Measurements from ENCODE around the gene AKR1C2.
"Not testable (repeated sequence)": the region's sequence is repeated elsewhere in the genome, so short reads cannot be mapped to it uniquely, and the experiment has no call there.

Gene AKR1C2

GRCh38 chr10:4984971-4985594 lies 18.6 kb downstream of the AKR1C2 start:
- no peak for DNase-seq

GRCh38 chr10:4984223-4984622 lies 19.4 kb downstream of the AKR1C2 start:
- DNase-seq: no peak

GRCh38 chr10:4983615-4984216 lies 19.9 kb downstream of the AKR1C2 start:
- no peak for DNase-seq

- no peak for DNase-seq
These were observed 20.9 kb downstream of the AKR1C2 start for GRCh38 chr10:4982764-4983226.

GRCh38 chr10:4981722-4982471 lies 21.8 kb downstream of the AKR1C2 start:
- DNase-seq: no peak

- no peak for DNase-seq
These were observed 22.9 kb downstream of the AKR1C2 start for GRCh38 chr10:4980793-4981192.

- no peak for DNase-seq
These were observed 24.8 kb downstream of the AKR1C2 start for GRCh38 chr10:4978870-4979269.

- DNase-seq: no peak
These were observed 26.6 kb downstream of the AKR1C2 start for GRCh38 chr10:4977025-4977424.

GRCh38 chr10:4974400-4974799 lies 29.3 kb downstream of the AKR1C2 start:
- not testable (repeated sequence) for DNase-seq

GRCh38 chr10:4973294-4973693 lies 30.4 kb downstream of the AKR1C2 start:
- not testable (repeated sequence) for DNase-seq

- not testable (repeated sequence) for DNase-seq
These were observed 31.1 kb downstream of the AKR1C2 start for GRCh38 chr10:4972369-4973142.

- DNase-seq: not testable (repeated sequence)
These were observed 33.3 kb downstream of the AKR1C2 start for GRCh38 chr10:4970362-4970761.

GRCh38 chr10:4969289-4969688 lies 34.4 kb downstream of the AKR1C2 start:
- not testable (repeated sequence) for DNase-seq

- DNase-seq: not testable (repeated sequence)
These were observed 36.5 kb downstream of the AKR1C2 start for GRCh38 chr10:4967189-4967588.

GRCh38 chr10:4965763-4966162 lies 37.9 kb downstream of the AKR1C2 start:
- DNase-seq: not testable (repeated sequence)

- not testable (repeated sequence) for DNase-seq
These were observed 39.9 kb downstream of the AKR1C2 start for GRCh38 chr10:4963815-4964154.

GRCh38 chr10:4962876-4963814 lies 40.5 kb downstream of the AKR1C2 start, which contains the start of gene AKR1C1:
AKR1C1 (plus strand) TSS chr10:4963415; CDS start chr10:4963445, 30 bp downstream.
- not testable (repeated sequence) for DNase-seq

- DNase-seq: not testable (repeated sequence)
These were observed 41.3 kb downstream of the AKR1C2 start for GRCh38 chr10:4962308-4962707.

GRCh38 chr10:4961558-4961957 lies 42.1 kb downstream of the AKR1C2 start:
- DNase-seq: not testable (repeated sequence)

- DNase-seq: not testable (repeated sequence)
These were observed 46.6 kb downstream of the AKR1C2 start for GRCh38 chr10:4956955-4957645.

GRCh38 chr10:4956088-4956487 lies 47.6 kb downstream of the AKR1C2 start:
- not testable (repeated sequence) for DNase-seq
